HG03175 (cell line): Measurements from ENCODE around the gene NR1H4.
"Not testable (repeated sequence)": the region's sequence is repeated elsewhere in the genome, so short reads cannot be mapped to it uniquely, and the experiment has no call there.

ENCODE experiments used
- ATAC-seq: cut with Tn5 transposase; IDR thresholded peaks from one replicate; pipeline ENCODE4 v1.9.1; 2021; ENCODE audit warnings: mild to moderate bottlenecking, moderate library complexity; ENCODE audit not compliant: unreplicated experiment

Gene NR1H4

DNA sequence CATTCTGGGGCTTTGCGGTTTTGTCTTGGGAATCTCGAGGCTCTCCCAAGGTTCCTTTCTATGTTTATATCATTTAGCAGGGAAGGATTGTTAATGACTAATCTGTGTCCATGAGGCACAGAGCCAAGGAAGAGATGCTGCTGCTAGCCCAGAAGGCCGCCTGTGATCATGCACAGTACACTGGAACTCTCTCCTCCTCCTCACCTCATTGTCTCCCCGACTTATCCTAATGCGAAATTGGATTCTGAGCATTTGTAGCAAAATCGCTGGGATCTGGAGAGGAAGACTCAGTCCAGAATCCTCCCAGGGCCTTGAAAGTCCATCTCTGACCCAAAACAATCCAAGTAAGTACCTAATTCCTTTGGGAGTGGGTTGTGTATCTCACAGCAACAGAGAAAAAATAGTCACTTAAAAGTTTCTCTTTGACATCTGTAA lies at the start of gene NR1H4:
NR1H4 (plus strand) TSS at position 151 of the 435 bp plus-strand sequence. CDS start 19,458 bp downstream, outside the sequence.
- ATAC-seq: no peak

DNA sequence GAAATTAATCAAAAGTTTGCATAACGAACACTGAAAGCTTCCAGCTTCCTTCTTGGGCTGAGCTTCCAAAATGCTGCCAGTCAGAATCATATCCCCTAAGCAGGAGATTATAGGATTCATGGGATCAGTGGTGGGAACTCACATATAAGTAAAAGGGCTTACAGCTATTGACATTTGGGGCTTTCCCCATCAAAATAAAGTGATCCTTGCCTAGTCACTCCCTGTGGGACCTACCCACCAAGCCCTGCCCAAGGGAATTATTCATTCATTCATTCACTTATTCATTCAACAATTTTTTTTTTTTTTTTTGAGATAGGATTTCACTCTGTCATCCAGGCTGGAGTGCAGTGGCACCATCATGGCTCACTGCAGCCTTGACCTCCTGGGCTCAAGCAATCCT lies 47.5 kb upstream of the NR1H4 start:
- no peak for ATAC-seq

DNA sequence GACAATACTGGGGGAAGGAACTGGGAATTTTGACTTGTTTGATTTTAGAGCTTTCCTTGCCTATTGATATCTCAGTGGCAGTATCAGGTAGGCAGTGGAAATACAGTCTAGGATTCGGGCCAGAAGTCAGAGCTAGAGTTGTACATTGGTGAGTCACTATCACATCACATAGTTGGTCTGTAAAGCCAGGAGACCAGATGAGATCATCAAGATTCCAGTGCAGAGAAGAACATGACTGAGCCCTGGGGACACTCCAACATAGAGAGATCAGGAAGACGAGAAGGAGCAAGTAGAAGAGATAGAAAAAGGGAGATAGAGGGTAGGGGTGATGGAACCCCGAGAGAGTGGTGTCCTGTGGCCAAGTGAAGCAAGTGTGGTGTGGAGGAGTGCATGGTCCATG lies 46.6 kb upstream of the NR1H4 start:
- no peak for ATAC-seq

DNA sequence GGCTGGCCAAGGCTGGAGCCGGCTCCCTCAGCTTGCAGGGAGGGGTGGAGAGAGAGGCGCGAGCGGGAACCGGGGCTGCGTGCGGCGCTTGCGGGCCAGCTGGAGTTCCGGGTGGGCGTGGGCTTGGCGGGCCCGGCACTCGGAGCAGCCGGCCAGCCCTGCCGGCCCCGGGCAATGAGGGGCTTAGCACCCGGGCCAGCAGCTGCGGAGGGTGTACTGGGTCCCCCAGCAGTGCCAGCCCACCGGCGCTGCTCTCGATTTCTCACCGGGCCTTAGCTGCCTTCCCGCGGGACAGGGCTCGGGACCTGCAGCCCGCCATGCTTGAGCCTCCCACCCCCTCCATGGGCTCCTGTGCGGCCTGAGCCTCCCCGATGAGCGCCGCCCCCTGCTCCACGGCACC lies 43.4 kb upstream of the NR1H4 start:
- ATAC-seq: not testable (repeated sequence)

DNA sequence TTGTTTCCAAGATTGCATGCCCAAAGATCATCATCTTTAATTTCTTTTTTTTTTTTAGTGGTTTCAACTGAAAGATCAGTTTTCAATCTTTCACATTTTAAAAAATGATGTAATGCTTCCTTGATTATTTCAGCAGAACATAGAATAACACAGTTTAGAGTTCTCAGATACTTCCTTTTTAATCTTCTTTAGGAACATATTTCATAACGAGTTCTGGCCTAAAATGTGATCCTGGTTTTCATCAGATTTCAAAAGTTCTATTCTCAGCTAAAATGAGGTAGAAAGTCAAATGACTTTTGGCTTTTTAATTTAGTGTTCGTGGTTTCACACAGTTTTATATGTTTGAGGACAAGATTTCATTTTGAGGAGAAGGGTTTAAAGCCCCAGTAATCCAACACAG lies 40.0 kb upstream of the NR1H4 start:
- no peak for ATAC-seq

DNA sequence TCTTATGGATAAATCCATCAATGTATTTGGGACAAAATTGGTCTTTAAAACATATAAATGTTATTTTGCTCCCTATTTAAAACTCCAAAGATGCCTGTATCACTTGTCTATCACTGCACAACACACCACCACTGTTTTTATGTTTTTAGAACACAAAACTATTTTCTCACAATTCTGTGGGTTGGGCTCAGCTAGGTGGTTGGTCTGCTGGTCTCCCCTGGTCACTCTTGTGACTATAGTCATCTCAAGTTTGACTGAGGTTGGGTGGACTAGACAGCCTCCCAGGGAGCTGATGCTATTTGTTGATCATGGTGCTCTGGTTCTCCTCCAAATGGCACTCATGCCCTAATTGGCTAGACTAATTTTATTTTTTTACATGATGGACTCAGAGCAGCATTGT lies 39.5 kb upstream of the NR1H4 start:
- no peak for ATAC-seq

DNA sequence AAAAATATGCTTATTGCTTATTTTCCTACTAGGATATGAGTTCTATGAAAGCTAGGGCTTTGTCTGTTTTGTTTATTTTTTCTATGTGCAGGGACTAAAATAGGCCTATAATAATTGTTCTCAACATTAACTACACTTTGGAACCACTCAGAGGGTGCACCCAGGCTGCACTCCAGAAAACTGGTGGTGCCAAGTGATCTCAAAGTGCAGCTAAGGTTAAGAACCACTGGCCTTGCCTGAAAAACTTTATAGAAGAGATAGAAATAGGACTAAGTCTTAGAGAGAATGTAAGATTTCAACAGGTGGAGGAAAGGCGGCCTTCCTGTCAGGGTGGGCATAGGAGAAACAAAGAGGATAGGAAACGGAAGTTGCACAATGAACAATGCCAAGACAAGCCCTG lies 37.7 kb upstream of the NR1H4 start:
- no peak for ATAC-seq

DNA sequence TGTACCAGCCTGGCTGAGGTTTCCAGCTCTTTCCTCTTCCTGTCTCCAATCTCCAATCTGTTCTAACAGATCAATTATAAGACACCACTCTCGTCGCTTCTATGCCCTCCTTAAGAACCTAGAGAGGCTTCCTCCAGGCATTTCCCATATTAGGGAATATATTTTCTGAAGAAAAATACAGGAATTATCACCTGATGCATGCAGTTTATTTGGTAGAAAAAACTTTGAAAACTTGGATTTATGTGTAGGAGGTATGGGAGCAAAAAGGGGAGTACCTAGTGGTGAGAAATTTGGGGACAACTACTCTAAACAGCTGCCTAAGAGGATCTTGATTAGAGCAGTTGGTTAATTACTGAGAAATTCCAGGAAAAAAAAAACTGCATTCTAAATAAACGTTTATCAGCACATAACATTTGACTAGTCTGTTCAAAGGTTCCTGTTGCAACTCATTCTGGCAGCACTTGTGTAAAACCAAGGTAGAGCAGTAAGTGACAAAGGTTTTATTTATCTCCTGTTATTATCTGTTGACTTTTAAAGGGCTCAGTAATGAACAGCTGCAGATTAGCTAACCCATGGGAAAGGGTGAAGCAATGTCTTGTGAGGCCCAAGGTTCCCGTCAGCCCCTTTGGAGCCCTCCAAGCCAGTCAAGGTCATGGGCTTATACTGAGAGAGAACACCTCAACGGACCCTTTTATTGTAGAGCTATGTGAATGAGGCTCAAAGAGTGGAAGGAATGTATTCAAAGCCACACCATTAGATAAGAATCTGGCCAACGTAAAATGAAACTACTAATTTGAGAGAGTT lies 36.4 kb upstream of the NR1H4 start:
- ATAC-seq: no peak

DNA sequence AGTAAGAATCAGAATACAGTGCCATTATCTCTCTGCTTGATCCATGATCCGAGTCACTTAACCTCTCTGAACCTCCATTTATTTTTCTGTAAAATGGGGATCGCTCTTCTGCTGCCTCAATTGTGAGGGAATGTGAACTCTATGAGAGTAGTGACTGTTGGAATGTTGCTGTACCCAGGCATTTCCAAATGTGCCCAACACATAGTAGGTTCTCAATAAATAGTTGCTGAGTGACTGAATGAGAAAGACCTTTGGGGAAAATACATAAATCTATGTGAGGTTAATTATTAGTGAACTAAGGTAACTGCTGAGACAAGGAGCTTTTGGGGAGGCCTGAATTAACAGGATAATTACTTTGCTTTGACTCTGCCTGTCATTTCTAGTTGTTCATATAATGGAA lies 33.9 kb upstream of the NR1H4 start:
- no peak for ATAC-seq

DNA sequence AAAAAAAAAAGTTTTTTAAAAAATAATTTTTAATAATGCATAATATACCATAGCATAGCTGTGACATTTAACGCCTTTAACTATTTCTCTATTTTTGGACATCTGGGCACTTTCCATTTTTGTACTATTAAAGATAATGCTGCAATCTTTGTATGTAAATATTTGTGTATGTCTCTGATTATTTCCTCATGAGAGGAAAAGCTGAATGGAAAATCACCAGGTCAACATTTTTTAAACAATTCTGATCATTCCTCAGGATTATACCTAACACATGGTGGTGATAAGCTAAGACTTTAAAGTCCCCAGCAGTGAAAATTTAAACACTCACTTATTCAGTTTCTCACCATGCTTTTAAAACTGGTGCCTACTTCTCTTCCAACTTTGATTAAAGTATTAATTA lies 31.3 kb upstream of the NR1H4 start:
- ATAC-seq: no peak

DNA sequence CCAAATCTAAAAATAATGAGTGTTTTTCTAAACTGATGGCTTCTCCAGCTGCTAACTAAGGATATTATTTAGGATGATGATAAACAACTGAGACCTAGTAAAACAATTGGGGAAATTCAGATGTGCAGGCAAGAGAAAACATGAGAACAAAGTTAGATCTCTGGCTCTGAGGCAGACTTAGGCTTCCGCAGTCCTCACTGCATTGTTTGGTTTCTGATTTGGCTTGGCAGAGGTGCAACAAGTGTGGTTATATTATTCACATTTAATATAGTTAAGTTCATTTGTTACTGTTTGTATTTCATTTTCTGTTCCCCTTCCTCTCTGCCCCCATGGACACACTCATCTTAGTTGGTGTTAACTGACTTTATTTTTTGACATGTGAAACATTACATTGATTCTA lies 30.2 kb upstream of the NR1H4 start:
- no peak for ATAC-seq

DNA sequence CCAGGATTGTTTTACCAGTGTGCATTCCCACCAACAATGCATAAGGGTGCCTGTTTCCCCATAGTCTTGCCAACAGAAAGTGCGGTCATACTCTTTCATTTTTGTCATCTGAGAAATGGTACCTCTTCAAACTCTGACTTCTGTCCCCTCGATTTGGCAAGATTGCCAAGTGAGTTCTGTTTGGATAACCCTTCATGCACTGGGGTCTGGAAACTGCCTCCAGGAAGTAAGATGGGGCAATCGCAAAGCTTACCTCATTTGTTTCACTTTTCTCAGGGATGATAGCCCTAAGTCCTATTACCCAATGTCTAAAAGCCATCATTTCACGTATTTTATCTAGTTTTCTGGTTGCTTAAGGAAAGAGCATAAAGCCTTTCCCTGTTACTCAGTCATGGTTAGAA lies 28.6 kb upstream of the NR1H4 start:
- ATAC-seq: no peak

DNA sequence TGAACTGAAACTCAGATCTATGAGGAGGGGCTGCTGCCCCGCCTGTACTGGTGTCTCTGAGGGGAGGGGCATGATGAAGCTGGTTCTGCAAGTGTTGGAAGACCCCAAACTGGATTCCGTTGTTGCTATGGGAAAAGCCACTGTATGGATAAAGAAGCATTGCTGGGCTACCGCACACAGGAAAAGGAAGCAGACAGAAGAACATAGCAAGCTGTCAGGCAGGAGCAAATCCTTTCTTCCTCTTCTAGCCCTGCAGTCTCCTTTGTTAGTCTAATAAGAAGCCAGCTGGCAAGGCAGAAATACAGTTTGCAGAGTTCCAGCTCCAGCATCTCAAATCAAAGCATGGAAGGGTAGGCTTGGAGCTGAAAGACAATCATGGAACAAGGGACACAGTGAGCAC lies 26.3 kb upstream of the NR1H4 start:
- no peak for ATAC-seq

DNA sequence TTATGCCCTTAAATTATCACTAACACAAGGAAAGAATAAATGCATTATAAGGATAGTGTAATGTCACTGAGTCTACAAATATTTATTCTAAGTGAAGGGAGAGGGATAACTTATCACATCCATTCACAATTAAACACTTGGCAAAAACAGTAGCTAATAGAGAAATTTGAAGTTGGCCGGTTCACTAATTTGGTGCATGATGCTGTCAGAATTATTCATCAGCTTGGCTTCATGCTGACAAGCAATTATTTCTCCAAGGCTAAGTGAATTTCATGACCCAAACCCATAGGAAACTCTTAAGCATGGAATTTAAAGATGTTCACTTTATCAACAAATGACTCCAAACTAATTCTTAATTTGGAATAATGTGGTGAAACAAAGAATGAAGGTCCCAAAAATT lies 25.0 kb upstream of the NR1H4 start:
- no peak for ATAC-seq

DNA sequence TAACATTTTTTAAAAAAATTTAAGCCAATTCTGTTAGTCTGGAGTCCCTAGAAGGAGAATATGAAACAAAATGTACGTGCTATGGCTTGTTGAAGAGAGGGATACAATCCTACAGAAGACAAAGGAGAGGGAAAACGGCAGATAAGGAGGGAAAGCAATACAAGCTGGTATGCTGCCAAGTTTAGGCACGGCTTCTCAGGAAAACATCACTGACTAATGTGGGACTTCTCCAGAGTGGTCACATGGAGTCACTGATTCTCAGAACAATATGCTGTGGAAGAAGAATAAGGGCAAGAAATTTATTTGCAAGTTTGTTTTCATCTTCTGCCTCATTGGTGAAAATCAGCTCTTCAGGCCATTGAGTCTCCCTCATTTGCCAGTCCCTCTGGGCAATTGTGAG lies 22.9 kb upstream of the NR1H4 start:
- ATAC-seq: no peak

DNA sequence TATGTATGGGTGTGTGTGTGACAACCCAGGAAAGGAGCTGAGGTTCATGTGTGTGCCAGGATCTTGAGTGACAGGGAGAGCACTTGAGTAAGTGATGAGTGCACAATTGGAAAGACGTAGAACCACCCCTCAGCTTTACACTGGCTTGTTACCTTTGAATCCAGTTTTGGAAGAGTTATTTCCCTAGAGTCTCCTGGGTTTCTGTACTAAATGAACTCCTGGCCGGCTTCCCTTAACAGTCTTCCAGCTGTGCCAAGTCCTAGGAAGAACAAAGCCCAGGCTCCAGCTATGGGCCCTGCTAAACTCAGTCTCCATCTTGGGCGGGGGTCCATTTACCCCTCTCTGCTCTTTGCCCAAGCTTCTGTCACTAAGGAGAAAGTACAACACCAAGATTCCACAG lies 19.7 kb upstream of the NR1H4 start:
- no peak for ATAC-seq

DNA sequence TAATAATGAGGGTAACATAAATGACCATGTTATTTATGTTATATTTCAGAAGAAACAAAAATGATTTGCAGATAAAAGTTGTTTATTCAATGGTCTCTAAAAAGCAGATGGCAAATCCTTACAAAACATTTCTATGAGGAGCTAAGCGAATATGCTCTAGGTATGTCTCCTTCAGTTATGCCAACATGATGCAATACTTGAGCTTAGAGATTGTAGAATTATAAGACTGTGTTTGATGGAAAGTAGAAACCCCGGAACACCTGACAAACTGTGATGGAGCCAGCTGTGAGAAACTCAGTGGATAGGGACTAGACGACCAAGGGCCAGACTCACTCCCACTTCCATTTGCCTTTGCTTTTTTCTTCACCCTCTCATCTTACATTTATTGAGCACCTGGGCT lies 17.8 kb upstream of the NR1H4 start:
- ATAC-seq: no peak

DNA sequence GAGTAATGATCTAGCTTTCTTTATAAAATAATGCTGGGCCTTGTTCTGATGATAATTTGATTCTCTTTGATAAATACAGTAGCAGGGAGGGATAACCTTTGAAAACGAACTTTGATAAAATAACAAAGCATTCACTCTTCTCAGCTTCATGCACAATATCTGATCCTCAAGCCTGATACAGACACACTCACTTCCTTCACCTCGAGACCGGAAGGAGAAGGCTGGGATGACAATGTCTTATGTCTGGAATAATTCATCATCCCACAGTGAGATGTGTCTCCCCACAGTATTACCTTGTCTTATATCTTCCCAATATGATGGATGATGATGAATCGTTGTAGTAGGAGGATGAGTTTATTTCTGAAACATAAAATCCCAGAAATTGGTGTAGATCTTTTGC lies 15.5 kb upstream of the NR1H4 start:
- ATAC-seq: no peak

DNA sequence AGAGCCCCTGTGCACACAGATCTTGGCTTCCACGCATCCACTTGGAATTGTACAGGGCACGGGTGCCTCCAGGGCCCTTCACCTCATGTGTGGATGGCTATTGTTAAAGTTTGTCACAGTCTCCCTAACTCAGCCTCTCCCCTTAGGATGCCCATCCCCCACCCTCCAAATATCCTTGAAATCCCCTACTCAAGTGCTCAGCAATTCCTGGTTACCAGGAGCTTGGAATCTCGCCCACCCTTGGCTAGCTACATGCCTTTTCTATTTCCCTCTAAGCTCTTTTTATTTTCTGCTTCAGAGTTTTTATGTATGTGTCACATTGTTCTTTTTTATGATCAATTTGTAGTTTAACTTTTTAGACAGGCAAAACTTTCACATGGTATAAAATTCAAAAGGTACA lies 13.0 kb upstream of the NR1H4 start:
- ATAC-seq: no peak

DNA sequence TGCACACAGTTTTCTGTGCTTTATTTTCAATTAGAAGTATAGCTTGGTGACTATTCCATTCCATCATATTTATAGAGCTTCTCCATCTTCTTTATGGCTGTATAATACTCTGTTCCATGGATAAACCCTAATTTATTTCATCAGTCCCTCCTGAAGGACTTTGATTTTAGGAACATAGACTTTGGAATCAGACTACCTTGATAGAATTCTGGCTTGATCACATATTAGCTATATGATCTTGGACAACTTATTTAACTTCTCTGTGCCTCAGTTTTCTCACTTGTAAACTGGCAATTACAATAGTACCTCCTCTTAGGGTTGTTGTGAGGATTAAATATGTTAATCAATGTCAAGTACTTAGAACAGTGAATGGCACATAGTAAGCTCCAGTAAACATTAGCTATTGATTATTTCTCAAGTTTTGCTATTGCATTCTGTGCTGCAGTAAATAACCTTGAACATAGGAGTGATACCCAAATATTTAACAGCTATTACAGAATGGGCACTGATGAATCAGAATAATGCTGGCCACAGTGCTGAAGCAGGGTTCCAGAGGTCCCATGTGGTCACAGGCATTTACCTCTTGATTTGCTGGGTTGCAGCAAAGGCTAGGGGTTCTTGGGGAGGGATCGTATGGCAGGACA lies 12.2 kb upstream of the NR1H4 start:
- no peak for ATAC-seq

DNA sequence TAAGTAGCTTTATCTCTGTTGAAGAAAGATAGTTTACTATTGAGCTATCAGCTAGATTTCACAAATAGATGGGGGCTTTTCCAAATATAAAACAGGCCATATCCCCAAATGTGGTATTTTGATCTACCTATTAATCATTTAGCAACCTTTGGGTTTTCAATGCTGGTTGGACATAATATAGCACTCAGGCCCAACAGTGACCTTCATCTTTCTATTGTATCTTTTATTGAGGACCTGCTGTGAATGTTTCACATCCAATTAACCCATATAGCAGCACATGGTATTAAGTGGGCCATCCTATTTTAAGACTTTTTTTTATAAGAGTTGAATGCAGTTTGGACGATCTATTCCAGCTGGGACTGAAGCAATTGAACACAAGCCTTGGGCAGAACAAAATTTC lies 10.0 kb upstream of the NR1H4 start:
- no peak for ATAC-seq

DNA sequence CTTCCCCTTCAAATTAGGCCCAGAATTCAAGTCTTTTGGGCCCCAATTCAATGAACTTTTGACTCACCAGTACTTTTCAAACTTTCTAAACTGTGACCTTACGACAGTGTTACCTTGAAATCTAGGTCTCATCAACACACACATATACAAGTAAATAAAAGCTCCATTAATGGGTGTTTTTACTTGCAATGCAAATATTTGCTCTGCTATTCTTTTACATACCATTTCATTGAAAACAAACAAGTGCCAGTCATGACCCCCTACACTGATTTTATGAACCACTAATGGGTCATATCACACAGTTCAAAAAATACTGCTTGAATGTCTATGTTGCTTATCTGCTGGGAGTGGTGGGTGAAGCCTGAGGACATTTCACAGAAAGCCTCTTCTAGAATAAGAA lies 9.1 kb upstream of the NR1H4 start:
- no peak for ATAC-seq

DNA sequence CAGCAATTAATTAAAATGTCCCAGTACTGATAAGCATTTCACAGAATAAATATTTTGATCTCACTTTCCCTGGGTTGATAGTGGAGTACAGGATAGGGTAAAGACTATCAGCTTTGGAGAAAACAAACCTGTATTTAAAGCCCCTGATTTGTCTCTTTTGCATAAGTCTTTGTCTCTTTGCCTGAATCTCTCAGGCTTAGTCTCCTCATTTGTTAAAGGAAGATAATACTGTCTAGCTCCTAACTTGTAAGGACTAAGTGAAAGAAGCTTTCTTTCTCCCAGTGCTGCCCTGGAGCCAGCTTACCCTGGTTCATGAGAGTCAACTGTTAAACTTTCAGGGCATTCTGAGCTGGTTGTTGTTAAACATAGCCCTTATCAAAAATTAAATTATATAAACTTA lies 5.5 kb upstream of the NR1H4 start:
- no peak for ATAC-seq
